H9 (cell line): ENCODE measurements around the gene ARNT2. TPM values are rescaled to one million over a fixed set of nuclear protein-coding genes. Genes with fewer than 3 reads are reported as not detected.

ENCODE experiments used
- DNase-seq: peaks from one replicate; pipeline ENCODE4 v3.0.0-alpha.2; 2017
- H2AFZ ChIP-seq: one replicate; pipeline ENCODE4 v1.6.1; 2013; ENCODE audit warnings: mild to moderate bottlenecking, low read length, control low read depth, moderate library complexity
- H2AK5ac ChIP-seq: 2 replicates; pipeline ENCODE4 v1.6.1; 2013; ENCODE audit warnings: low read length, control low read depth, mixed read lengths; ENCODE audit not compliant: insufficient read length
- H2BK120ac ChIP-seq: one replicate; pipeline ENCODE4 v1.6.1; 2013; ENCODE audit warnings: low read depth, mild to moderate bottlenecking, low read length, control low read depth, inconsistent platforms; ENCODE audit not compliant: poor library complexity, severe bottlenecking
- H2BK12ac ChIP-seq: 2 replicates; pipeline ENCODE4 v1.6.1; 2013; ENCODE audit warnings: low read length, control low read depth, mixed read lengths, low read depth; ENCODE audit not compliant: insufficient read length
- H2BK15ac ChIP-seq: 2 replicates; pipeline ENCODE4 v1.6.1; 2013; ENCODE audit warnings: low read depth, low read length, control low read depth
- H2BK20ac ChIP-seq: one replicate; pipeline ENCODE4 v1.6.1; 2013; ENCODE audit warnings: low read depth, mild to moderate bottlenecking, low read length, control low read depth, inconsistent platforms; ENCODE audit not compliant: poor library complexity, severe bottlenecking
- H2BK5ac ChIP-seq: 2 replicates; pipeline ENCODE4 v1.6.1; 2013; ENCODE audit warnings: low read length, control low read depth, mixed read lengths; ENCODE audit not compliant: insufficient read length
- H3K14ac ChIP-seq: 2 replicates; pipeline ENCODE4 v1.6.1; 2013; ENCODE audit warnings: low read length, control low read depth; ENCODE audit not compliant: insufficient read depth
- H3K18ac ChIP-seq: 2 replicates; pipeline ENCODE4 v1.6.1; 2013; ENCODE audit warnings: low read depth, mild to moderate bottlenecking, mixed read lengths, low read length, control low read depth; ENCODE audit not compliant: insufficient read length
- H3K23ac ChIP-seq: 2 replicates; pipeline ENCODE4 v1.6.1; 2013; ENCODE audit warnings: low read length, control low read depth, mixed read lengths, low read depth; ENCODE audit not compliant: insufficient read length
- H3K23me2 ChIP-seq: 2 replicates; pipeline ENCODE4 v1.6.1; 2013; ENCODE audit warnings: low read depth, mild to moderate bottlenecking, mixed read lengths, low read length, control low read depth; ENCODE audit not compliant: insufficient read length, poor library complexity, severe bottlenecking
- H3K27ac ChIP-seq: 2 replicates; pipeline ENCODE4 v1.5.1; 2013; ENCODE audit warnings: low read length, control low read depth, mixed read lengths, low read depth; ENCODE audit not compliant: insufficient read length
- H3K27me3 ChIP-seq: 2 replicates; pipeline ENCODE4 v1.6.1; 2013; ENCODE audit warnings: low read length, control low read depth, inconsistent platforms; ENCODE audit not compliant: insufficient read depth
- H3K4ac ChIP-seq: 2 replicates; pipeline ENCODE4 v1.6.1; 2013; ENCODE audit warnings: low read depth, mild to moderate bottlenecking, control low read depth, inconsistent platforms, low read length, moderate library complexity
- H3K4me1 ChIP-seq: 2 replicates; pipeline ENCODE4 v1.6.1; 2013; ENCODE audit warnings: low read length, control low read depth, inconsistent platforms; ENCODE audit not compliant: insufficient read depth
- H3K4me2 ChIP-seq: 2 replicates; pipeline ENCODE4 v1.6.1; 2013; ENCODE audit warnings: low read length, control low read depth, mixed read lengths; ENCODE audit not compliant: insufficient read length, insufficient read depth
- H3K56ac ChIP-seq: 2 replicates; pipeline ENCODE4 v1.6.1; 2013; ENCODE audit warnings: low read depth, mild to moderate bottlenecking, mixed read lengths, low read length, control low read depth; ENCODE audit not compliant: insufficient read length
- H3K79me1 ChIP-seq: 2 replicates; pipeline ENCODE4 v1.6.1; 2013; ENCODE audit warnings: low read depth, mild to moderate bottlenecking, moderate library complexity, low read length, control low read depth, inconsistent platforms; ENCODE audit not compliant: insufficient read depth, poor library complexity, severe bottlenecking
- H3K79me2 ChIP-seq: 2 replicates; pipeline ENCODE4 v1.6.1; 2013; ENCODE audit warnings: low read length, control low read depth, inconsistent platforms; ENCODE audit not compliant: insufficient read depth
- H3K9ac ChIP-seq: 2 replicates; pipeline ENCODE4 v1.6.1; 2013; ENCODE audit warnings: low read length, control low read depth, mixed read lengths; ENCODE audit not compliant: insufficient read length; ENCODE audit errors: extremely low read depth
- H3K9me3 ChIP-seq: one replicate; pipeline ENCODE4 v1.6.1; 2013; ENCODE audit warnings: low read depth, low read length, inconsistent platforms; ENCODE audit not compliant: control insufficient read depth
- H3T11ph ChIP-seq: one replicate; pipeline ENCODE4 v1.6.1; 2013; ENCODE audit warnings: mild to moderate bottlenecking, low read length, control low read depth, inconsistent platforms
- H4K20me1 ChIP-seq: one replicate; pipeline ENCODE4 v1.6.1; 2013; ENCODE audit not compliant: control insufficient read depth, insufficient read length, insufficient read depth
- H4K5ac ChIP-seq: 2 replicates; pipeline ENCODE4 v1.6.1; 2013; ENCODE audit warnings: low read depth, mild to moderate bottlenecking, mixed read lengths, low read length, control low read depth; ENCODE audit not compliant: insufficient read length
- H4K8ac ChIP-seq: replicated peaks from 2 replicates; pipeline ENCODE4 v1.6.1; 2013; ENCODE audit warnings: low read length, control low read depth, mixed read lengths, low read depth; ENCODE audit not compliant: insufficient read length
- H4K91ac ChIP-seq: 2 replicates; pipeline ENCODE4 v1.6.1; 2013; ENCODE audit warnings: low read depth, mild to moderate bottlenecking, moderate library complexity, mixed read lengths, low read length, control low read depth; ENCODE audit not compliant: insufficient read length
- H3K27ac Mint-ChIP-seq, 3 experiments: 2 replicates in 2 of 3; 3 replicates in 1 of 3; pipeline ENCODE4 v1.8.0; 2020 to 2021; ENCODE audit warnings: mixed read lengths in 3 of 3, mild to moderate bottlenecking in 1 of 3, moderate library complexity in 1 of 3
- H3K27me3 Mint-ChIP-seq: 2 replicates; pipeline ENCODE4 v1.8.0; 2021; ENCODE audit warnings: low read depth, mild to moderate bottlenecking, moderate library complexity, mixed read lengths
- H3K36me3 Mint-ChIP-seq, 3 experiments: 2 replicates in 2 of 3; 3 replicates in 1 of 3; pipeline ENCODE4 v1.8.0; 2020 to 2021; ENCODE audit warnings: low read depth in 3 of 3, mixed read lengths in 3 of 3; ENCODE audit not compliant: insufficient read depth in 1 of 3
- H3K4me1 Mint-ChIP-seq, 2 experiments: 2 replicates each; pipeline ENCODE4 v1.8.0; 2020; ENCODE audit warnings: mixed read lengths in 2 of 2
- H3K4me3 Mint-ChIP-seq, 2 experiments: 2 replicates in 1 of 2; 3 replicates in 1 of 2; pipeline ENCODE4 v1.8.0; 2020 to 2021; ENCODE audit warnings: mild to moderate bottlenecking in 2 of 2, mixed read lengths in 2 of 2, moderate library complexity in 1 of 2
- H3K9me3 Mint-ChIP-seq, 2 experiments: 2 replicates in 1 of 2; 3 replicates in 1 of 2; pipeline ENCODE4 v1.8.0; 2020; ENCODE audit warnings: mild to moderate bottlenecking in 2 of 2, mixed read lengths in 2 of 2, moderate library complexity in 1 of 2
- CTCF ChIP-seq: fragments of 200-600 bp; sonication (generic); conservative IDR thresholded peaks from 3 replicates; pipeline ENCODE4 v1.8.0; 2021; ENCODE audit warnings: antibody characterized with exemption, mild to moderate bottlenecking
- WGBS: extraction: QIAGEN DNeasy Blood & Tissue Kit; methylation state at CpG from one replicate; pipeline ENCODE4 v1.1.7; 2013; ENCODE audit warnings: missing lambda C conversion rate, low lambda C conversion rate, mixed read lengths; ENCODE audit not compliant: insufficient read length; ENCODE audit errors: extremely low coverage; 5-methylcytosine and 5-hydroxymethylcytosine counted together
- total RNA-seq: library from RNA; stranded (reverse); gene quantifications from 2 replicates; pipeline ENCODE4 v1.2.1, GENCODE V29; 2021

The ARNT2 gene
- total RNA-seq, 1 experiment from 2014 or later = 10.5 TPM

- Histone ChIP-seq H3T11ph (no peak overlapping the region), H3K4me2 (no peak overlapping the region), H3K4ac (no peak overlapping the region), H2BK5ac (no peak overlapping the region), H3K79me2 (no peaks in the 10 kb centered on the region), H3K79me1 (no peaks in the 10 kb centered on the region), H3K23me2 (no peaks in the 10 kb centered on the region), H3K4me1 (no peaks in the 10 kb centered on the region), H3K27ac (no peak overlapping the region), H3K23ac (no peak overlapping the region), H4K91ac (no peak overlapping the region), H3K9ac (no peak overlapping the region), H3K56ac (no peak overlapping the region), H3K18ac (no peak overlapping the region), H2BK15ac (no peak overlapping the region), H4K8ac (no peak overlapping the region), H3K9me3 (no peaks in the 10 kb centered on the region), H2BK20ac (no peak overlapping the region), H3K27me3 (no peaks in the 10 kb centered on the region), H2BK12ac (no peak overlapping the region), H4K5ac (no peak overlapping the region), H2AK5ac (no peak overlapping the region), H2BK120ac (no peak overlapping the region), H4K20me1 (no peaks in the 10 kb centered on the region), H2AFZ (no peak overlapping the region), H3K14ac (no peak overlapping the region)
- Mint-ChIP-seq H3K27ac (no peak overlapping the region), H3K9me3 (no peaks in the 10 kb centered on the region; a peak in 1 of 5 replicates), H3K27me3 (peaks cover 10% of the 10 kb centered on the region), H3K4me3 (no peak overlapping the region), H3K36me3 (no peaks in the 10 kb centered on the region), H3K4me1 (peaks cover 4 to 8% of the 10 kb centered on the region in 2 experiments; a peak in 3 of 4 replicates)
- WGBS = no CpG with 5 or more reads among the region's 7 CpGs
- no peak for DNase-seq
- no peak for TF ChIP-seq CTCF
These were observed 226.8 kb downstream of the ARNT2 start for GRCh38 chr15:80630981-80631380.
